Hindlimb muscle (tissue), 1 donor: ENCODE data around the gene DNAH2. TPM values are rescaled to one million over a fixed set of nuclear protein-coding genes. Genes with fewer than 3 reads are reported as not detected.

ENCODE experiments used
- DNase-seq: peaks from one replicate; pipeline ENCODE4 v3.0.0-alpha.2; 2013
- polyA plus RNA-seq: library from polyadenylated mRNA; unstranded; fragments of 120-200 nt; gene quantifications from one replicate; pipeline ENCODE4 v1.2.1, GENCODE V29; 2013; ENCODE audit not compliant: insufficient read length

The DNAH2 gene
- polyA plus RNA-seq, 1 donor, result 6.8 TPM

- no peak for DNase-seq
These were observed 123.3 kb downstream of the DNAH2 start for GRCh38 chr17:7840875-7841274.

DNA sequence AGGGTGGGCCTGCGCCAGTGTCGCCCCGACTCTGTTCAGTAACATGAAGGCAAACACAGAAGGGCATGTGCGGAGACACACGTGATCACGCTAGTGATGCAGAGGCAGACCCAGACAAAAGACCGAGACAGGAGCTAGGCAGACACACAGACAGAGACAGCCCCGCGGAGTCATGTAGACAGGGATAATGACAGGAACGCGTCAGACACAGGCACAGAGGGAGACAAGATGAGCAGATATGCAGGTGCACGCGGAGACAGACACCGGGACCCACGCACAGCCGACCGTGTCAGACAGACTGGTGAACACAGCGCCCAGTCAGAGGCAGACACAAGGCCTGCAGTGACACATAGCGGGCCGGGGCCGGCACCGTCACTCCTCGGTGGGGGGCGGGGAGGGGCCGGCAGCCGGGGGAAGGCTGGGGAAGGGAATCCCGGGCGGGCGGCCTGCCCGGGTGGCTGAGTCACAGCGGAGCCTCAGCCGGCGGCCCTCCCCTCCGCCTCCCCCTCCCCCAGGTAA lies 123.9 kb downstream of the DNAH2 start:
- peak; percentile 90 for DNase-seq

DNA sequence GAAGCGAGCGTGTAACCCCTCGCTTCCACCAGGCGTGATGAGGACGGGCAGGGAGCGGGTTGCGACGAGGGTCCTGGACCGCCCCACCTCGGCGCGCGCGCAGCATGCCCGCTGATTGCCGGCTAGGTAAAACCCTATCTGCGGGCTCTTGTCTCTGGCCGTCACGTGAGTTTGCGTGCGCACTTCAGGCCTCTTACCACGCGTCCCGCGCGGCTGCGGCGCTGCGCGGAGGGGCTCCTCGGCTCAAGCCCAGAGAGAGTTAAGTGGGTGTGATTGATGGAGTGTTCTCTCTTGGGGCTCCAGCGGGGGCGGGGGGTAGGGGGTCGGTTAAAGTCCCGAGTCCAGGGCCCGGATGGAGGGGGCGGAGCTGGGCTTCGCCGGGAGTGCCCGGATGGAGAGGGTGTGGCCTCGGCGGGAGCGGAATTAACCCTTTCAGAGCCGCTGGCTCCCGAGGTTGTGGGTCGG lies 124.4 kb downstream of the DNAH2 start:
- DNase-seq, result peak; percentile 92

DNA sequence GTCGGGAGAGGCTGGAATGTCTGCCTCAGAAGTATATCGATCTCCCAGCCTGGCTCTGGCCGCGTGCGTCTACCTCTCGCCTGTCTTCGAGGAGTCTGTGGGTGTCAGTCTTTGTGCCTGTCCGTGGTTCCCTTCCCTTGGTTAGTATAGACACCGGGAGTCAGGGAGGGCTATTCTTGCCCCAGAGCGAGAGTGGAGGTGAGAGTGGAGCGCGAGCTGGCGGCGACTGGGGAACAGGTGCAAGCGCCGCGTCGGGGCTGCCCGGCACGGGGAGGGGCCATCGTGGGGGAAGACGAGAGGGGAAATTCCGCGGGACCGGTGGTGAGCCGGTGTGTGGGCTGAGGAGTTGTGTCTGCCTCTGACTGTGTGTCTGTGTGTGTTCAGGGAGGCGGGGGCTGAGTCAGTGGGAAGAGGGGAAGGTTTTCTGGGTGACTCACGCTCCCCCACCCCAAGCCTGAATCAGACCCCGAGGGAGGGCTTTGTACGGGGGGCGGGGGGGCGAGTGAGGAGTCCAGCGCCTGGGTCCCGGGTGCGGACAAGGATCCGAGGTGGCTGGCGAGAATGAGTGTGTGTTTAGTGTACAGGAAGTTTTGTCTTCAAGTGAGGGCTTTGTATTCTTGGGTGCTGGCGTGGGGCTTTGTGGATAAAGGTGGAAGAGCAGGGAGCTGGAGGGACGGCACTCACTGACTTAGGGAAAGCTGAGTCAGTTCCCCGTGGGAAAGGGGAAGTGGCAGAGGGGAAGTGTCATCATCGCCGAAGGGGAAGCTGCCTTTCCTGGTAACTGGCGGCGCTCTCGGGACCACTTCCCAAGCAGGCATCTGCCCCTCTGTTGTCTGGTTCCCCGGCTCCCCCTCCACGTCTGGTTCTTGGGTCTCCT lies 125.1 kb downstream of the DNAH2 start:
- peak; percentile 71 for DNase-seq

DNA sequence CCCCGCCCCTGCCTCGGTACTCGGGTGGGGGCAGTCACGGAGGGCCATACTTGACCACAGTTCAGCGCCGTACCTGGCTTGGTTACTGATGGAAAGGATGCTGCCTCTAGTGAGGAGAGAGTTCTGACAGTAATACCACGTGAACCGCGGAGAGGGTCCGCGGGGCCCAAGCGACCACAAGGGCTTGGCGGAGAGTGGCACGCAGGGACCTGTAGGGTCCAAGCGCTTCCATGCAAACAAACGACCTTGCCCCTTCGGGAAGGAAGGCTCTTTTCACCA lies 125.7 kb downstream of the DNAH2 start:
- no peak for DNase-seq

DNA sequence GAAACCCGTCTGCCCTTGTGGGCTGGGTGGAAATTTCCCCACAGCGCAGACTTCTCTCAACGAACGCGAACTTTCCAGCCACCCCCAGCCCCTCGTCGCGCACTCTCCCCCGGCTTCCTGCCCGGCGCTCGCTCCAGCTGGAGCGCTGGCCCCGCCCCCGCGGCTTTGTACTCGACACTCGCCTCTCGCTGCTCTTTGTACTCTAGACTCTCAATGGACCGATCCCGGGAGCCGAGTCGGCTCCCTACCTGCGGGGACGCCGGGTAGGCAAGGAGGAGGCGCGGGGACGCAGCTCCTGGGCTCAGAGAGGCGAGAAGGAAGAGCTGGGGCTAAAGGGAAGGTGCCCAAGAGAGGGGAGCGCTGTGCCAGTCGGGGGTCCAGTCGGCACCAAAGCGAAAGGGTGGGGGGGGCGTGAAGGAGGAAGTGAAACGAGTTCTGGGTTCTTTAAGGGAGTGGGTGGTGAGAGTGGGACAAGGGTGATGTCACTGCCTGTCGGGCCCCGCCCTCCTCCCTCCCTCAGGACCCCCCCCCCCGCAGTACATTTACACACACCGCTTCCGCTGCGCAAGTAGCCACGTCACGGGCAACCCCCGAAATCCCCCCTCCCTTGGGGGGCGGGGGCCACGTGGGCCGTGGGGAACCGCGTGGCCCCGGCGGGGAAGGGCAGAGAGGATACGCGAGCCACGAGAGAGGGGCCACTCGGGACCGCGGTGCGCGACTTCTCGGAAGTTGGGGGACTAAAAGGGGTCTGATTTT lies 126.2 kb downstream of the DNAH2 start:
- DNase-seq, result peak; percentile 84

GRCh38 chr17:7844292-7845154 lies 127.0 kb downstream of the DNAH2 start:
- peak; percentile 92 for DNase-seq

GRCh38 chr17:7845359-7846062 lies 128.0 kb downstream of the DNAH2 start:
- DNase-seq, result no peak

- DNase-seq, result no peak
These were observed 128.7 kb downstream of the DNAH2 start for GRCh38 chr17:7846063-7846735.

DNA sequence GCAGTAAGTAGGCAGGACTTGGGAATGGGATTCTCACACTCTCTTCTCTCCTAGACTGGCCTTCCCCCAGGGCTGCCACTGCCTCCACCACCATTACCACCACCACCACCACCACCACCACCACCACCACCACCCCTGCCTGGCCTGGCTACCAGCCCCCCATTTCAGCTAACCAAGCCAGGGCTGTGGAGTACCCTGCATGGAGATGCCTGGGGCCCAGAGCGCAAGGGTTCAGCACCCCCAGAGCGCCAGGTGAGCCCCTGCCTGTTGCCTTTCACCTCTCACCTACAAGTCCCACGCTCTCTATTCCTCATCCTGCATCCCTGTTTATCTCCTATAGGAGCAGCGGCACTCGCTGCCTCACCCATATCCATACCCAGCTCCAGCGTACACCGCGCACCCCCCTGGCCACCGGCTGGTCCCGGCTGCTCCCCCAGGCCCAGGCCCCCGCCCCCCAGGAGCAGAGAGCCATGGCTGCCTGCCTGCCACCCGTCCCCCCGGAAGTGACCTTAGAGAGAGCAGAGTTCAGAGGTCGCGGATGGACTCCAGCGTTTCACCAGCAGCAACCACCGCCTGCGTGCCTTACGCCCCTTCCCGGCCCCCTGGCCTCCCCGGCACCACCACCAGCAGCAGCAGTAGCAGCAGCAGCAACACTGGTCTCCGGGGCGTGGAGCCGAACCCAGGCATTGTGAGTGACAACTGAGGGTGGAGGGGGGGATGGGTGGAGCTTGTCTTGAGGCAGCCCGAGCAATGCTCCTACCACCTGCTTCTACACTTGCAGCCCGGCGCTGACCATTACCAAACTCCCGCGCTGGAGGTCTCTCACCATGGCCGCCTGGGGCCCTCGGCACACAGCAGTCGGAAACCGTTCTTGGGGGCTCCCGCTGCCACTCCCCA lies 129.5 kb downstream of the DNAH2 start:
- no peak for DNase-seq

DNA sequence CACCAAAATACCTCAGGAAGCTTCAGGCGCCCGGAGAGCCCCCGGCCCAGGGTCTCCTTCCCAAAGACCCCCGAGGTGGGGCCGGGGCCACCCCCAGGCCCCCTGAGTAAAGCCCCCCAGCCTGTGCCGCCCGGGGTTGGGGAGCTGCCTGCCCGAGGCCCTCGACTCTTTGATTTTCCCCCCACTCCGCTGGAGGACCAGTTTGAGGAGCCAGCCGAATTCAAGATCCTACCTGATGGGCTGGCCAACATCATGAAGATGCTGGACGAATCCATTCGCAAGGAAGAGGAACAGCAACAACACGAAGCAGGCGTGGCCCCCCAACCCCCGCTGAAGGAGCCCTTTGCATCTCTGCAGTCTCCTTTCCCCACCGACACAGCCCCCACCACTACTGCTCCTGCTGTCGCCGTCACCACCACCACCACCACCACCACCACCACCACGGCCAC lies 130.6 kb downstream of the DNAH2 start:
- no peak for DNase-seq

GRCh38 chr17:7848739-7849129 lies 131.2 kb downstream of the DNAH2 start:
- no peak for DNase-seq

GRCh38 chr17:7849130-7849750 lies 131.7 kb downstream of the DNAH2 start:
- no peak for DNase-seq

DNA sequence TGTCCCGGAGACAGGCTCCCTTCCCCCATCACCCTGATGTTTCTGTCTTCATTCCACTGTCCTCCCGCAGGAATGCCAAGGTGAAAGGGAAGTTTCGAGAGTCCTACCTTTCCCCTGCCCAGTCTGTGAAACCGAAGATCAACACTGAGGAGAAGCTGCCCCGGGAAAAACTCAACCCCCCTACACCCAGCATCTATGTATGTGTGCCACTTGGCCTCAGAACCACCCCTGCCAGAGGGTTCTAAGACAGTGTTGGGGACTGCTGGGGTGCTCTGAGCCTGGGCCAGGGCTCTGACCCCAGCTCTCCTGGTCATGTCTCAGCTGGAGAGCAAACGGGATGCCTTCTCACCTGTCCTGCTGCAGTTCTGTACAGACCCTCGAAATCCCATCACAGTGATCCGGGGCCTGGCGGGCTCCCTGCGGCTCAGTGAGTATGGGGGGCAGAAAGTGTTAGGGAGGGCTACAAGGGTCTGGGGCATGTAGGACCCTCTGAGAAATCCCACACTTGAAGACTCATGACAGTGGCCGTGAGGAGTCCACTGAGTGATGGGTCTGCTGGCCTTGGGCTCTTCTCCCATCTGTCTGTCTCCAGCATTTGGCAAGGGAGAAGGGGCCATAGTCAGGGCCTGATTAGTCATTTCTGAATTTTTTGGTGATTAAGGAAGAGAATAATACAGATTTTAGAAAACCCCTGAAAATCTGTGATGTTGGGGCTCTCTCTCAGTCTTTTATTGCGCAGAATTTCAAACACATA lies 132.4 kb downstream of the DNAH2 start:
- no peak for DNase-seq

GRCh38 chr17:7850701-7851437 lies 133.3 kb downstream of the DNAH2 start:
- no peak for DNase-seq

DNA sequence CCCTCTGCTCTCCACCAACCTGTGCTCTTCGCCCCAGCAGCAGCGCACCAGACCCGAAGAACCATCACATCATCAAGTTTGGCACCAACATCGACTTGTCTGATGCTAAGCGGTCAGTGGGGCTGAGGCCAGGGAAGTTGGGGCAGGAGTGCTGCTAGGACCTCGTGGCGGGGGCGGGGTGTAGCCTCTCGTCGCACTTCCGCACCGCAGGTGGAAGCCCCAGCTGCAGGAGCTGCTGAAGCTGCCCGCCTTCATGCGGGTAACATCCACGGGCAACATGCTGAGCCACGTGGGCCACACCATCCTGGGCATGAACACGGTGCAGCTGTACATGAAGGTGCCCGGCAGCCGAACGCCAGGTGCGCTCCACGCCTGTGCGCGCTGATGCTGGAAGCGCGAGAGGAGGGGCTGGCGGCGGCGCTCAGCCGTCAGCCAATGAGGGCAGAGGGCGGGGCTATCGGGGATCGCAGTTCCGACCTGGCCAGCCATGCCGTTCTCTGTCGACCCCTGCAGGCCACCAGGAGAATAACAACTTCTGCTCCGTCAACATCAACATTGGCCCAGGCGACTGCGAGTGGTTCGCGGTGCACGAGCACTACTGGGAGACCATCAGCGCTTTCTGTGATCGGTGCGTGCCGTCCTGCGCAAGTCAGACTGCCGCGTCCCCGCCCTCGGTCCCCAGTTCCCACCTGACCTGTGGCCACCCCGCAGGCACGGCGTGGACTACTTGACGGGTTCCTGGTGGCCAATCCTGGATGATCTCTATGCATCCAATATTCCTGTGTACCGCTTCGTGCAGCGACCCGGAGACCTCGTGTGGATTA lies 134.1 kb downstream of the DNAH2 start:
- DNase-seq, result peak; percentile 90

- no peak for DNase-seq
These were observed 134.7 kb downstream of the DNAH2 start for GRCh38 chr17:7852262-7852670.
